Smooth muscle cell (in vitro differentiated cells): ENCODE measurements around the gene ELFN2. TPM values are rescaled to one million over a fixed set of nuclear protein-coding genes. Genes with fewer than 3 reads are reported as not detected.

Experiments used
- DNase-seq: peaks from one replicate; lab custom pipeline; 2025; ENCODE audit not compliant: unreplicated experiment; lab: John Stamatoyannopoulos, UW
- H2AFZ ChIP-seq: fragments of 200-600 bp; sonication (generic); 2 replicates; pipeline ENCODE4 v1.6.0; 2016; ENCODE audit warnings: antibody characterized with exemption, low read depth, mild to moderate bottlenecking
- H3F3A ChIP-seq: fragments of 200-600 bp; sonication (generic); 2 replicates; pipeline ENCODE4 v1.6.0; 2017; ENCODE audit warnings: antibody characterized with exemption, low read depth
- H3K27ac ChIP-seq: fragments of 200-600 bp; sonication (generic); 2 replicates; pipeline ENCODE4 v1.5.1; 2016; ENCODE audit warnings: low read depth, mild to moderate bottlenecking
- H3K27me3 ChIP-seq: fragments of 200-600 bp; sonication (generic); 2 replicates; pipeline ENCODE4 v1.6.1; 2016; ENCODE audit warnings: low read depth, mild to moderate bottlenecking
- H3K36me3 ChIP-seq: fragments of 200-600 bp; sonication (generic); 2 replicates; pipeline ENCODE4 v1.5.1; 2016; ENCODE audit warnings: low read depth
- H3K4me1 ChIP-seq: fragments of 200-600 bp; sonication (generic); 2 replicates; pipeline ENCODE4 v1.5.1; 2016; ENCODE audit warnings: low read depth
- H3K4me2 ChIP-seq: fragments of 200-600 bp; sonication (generic); 2 replicates; pipeline ENCODE4 v1.6.0; 2016; ENCODE audit warnings: mild to moderate bottlenecking
- H3K4me3 ChIP-seq: fragments of 200-600 bp; sonication (generic); 2 replicates; pipeline ENCODE4 v1.5.1; 2016; ENCODE audit warnings: mild to moderate bottlenecking
- H3K79me2 ChIP-seq: fragments of 200-600 bp; sonication (generic); 2 replicates; pipeline ENCODE4 v1.6.0; 2016; ENCODE audit warnings: low read depth, mild to moderate bottlenecking
- H3K9ac ChIP-seq: fragments of 200-600 bp; sonication (generic); 2 replicates; pipeline ENCODE4 v1.6.0; 2016; ENCODE audit warnings: low read depth
- H3K9me3 ChIP-seq: fragments of 200-600 bp; sonication (generic); replicated peaks from 2 replicates; pipeline ENCODE4 v1.5.1; 2016; ENCODE audit warnings: low read depth
- H4K20me1 ChIP-seq: fragments of 200-600 bp; sonication (generic); 2 replicates; pipeline ENCODE4 v1.6.0; 2016; ENCODE audit warnings: low read depth
- WGBS: methylation state at CpG from one replicate; pipeline ENCODE4 v1.1.7; 2016; ENCODE audit warnings: low lambda C conversion rate; 5-methylcytosine and 5-hydroxymethylcytosine counted together
- polyA plus RNA-seq: library from polyadenylated mRNA; unstranded; fragments of >200 nt; fragmentation: Nextera tagmentation; extraction: Ambion mirVana; gene quantifications from 2 replicates; pipeline ENCODE4 v1.2.1, GENCODE V29; 2016
- total RNA-seq: library from RNA; depleted of rRNA; stranded (reverse); fragments of >200 nt; gene quantifications from 2 replicates; pipeline ENCODE4 v1.2.3, GENCODE V29; 2014
- TF ChIP-seq, protein P1 (sequence below): fragments of 200-600 bp; sonication (generic); IDR thresholded peaks from 2 replicates; pipeline ENCODE4 v1.5.1; 2017; ENCODE audit warnings: borderline replicate concordance, mild to moderate bottlenecking, antibody characterized with exemption; ENCODE audit not compliant: insufficient read depth, poor library complexity, severe bottlenecking

Gene ELFN2
- total and polyA plus RNA-seq, 2 experiments from 2014 or later = 0.63 to 1.3 TPM

GRCh38 chr22:37427711-37428635 is 694 bp upstream of the ELFN2 start:
- no peak for DNase-seq
- no peaks in the 10 kb centered on the region for H3K79me2 ChIP-seq
- peaks cover 10% of the 10 kb centered on the region for H3F3A ChIP-seq
- H3K4me1 ChIP-seq = peaks cover 8% of the 10 kb centered on the region
- H3K27ac ChIP-seq = no peak overlapping the region
- H3K4me2 ChIP-seq = peak overlapping the region; percentile 90
- H4K20me1 ChIP-seq = no peaks in the 10 kb centered on the region
- H3K36me3 ChIP-seq = no peaks in the 10 kb centered on the region
- peaks cover 56% of the 10 kb centered on the region for H3K27me3 ChIP-seq
- H3K4me3 ChIP-seq = peak overlapping the region; percentile 60
- H2AFZ ChIP-seq = no peak overlapping the region
- no peak overlapping the region for H3K9ac ChIP-seq
- TF ChIP-seq, protein P1, sequence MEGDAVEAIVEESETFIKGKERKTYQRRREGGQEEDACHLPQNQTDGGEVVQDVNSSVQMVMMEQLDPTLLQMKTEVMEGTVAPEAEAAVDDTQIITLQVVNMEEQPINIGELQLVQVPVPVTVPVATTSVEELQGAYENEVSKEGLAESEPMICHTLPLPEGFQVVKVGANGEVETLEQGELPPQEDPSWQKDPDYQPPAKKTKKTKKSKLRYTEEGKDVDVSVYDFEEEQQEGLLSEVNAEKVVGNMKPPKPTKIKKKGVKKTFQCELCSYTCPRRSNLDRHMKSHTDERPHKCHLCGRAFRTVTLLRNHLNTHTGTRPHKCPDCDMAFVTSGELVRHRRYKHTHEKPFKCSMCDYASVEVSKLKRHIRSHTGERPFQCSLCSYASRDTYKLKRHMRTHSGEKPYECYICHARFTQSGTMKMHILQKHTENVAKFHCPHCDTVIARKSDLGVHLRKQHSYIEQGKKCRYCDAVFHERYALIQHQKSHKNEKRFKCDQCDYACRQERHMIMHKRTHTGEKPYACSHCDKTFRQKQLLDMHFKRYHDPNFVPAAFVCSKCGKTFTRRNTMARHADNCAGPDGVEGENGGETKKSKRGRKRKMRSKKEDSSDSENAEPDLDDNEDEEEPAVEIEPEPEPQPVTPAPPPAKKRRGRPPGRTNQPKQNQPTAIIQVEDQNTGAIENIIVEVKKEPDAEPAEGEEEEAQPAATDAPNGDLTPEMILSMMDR = no peak
- 42% methylated on average over 35 of the region's 59 CpGs for WGBS
- no peaks in the 10 kb centered on the region for H3K9me3 ChIP-seq

DNA sequence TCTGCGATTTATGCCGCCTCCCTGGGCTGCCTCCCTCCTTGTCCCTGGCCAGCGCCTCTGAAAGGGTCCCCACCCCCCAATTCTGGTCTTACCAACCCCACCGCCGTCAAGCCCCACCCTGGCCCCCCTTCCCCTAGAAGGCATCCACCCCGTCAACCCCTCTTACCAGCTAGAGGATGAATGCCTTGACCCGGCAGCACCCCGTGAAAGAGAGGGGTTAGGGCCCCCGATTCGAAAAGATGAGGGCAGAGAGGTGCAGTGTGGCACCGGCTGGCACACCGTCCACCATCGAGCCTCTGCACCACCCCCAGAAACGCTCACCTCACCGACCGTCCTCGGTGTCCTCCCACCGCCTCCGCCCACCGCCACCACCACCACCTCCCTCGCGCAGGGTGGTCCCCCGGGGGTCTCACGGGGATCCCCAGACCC is 559 bp downstream of the ELFN2 start:
- Histone ChIP-seq H3K36me3 (no peaks in the 10 kb centered on the region), H3K79me2 (no peaks in the 10 kb centered on the region), H3K4me2 (peak overlapping the region; percentile 90), H3K9me3 (no peaks in the 10 kb centered on the region), H3K9ac (no peak overlapping the region), H3K27me3 (peaks cover 66% of the 10 kb centered on the region), H3F3A (peaks cover under 1% of the 10 kb centered on the region), H2AFZ (no peak overlapping the region), H4K20me1 (no peaks in the 10 kb centered on the region), H3K4me1 (peaks cover 5% of the 10 kb centered on the region), H3K27ac (no peak overlapping the region), H3K4me3 (peak overlapping the region; percentile 60)
- TF ChIP-seq, protein P1 = no peak
- no peak for DNase-seq
- whole genome bisulfite sequencing = 45% methylated on average over 4 of the region's 24 CpGs

GRCh38 chr22:37425800-37426705 is 1.2 kb downstream of the ELFN2 start:
- Histone ChIP-seq H3K9me3 (no peaks in the 10 kb centered on the region), H3K4me3 (no peak overlapping the region), H3K4me2 (peak overlapping the region; percentile 90), H3K4me1 (peaks cover 3% of the 10 kb centered on the region), H2AFZ (no peak overlapping the region), H4K20me1 (no peaks in the 10 kb centered on the region), H3F3A (no peaks in the 10 kb centered on the region), H3K36me3 (no peaks in the 10 kb centered on the region), H3K27ac (no peak overlapping the region), H3K79me2 (no peaks in the 10 kb centered on the region), H3K27me3 (peaks cover 72% of the 10 kb centered on the region), H3K9ac (no peak overlapping the region)
- TF ChIP-seq, protein P1 = no peak
- 42% methylated on average over 32 of the region's 43 CpGs for WGBS
- no peak for DNase-seq
